GM19463 (cell line): ENCODE data around the gene ZNF474.
"Not testable (repeated sequence)": the region's sequence is repeated elsewhere in the genome, so short reads cannot be mapped to it uniquely, and the experiment has no call there.

Experiments
- ATAC-seq: cut with Tn5 transposase; IDR thresholded peaks from one replicate; pipeline ENCODE4 v1.9.1; 2021; ENCODE audit warnings: mild to moderate bottlenecking, moderate library complexity; ENCODE audit not compliant: unreplicated experiment

ZNF474 gene

DNA sequence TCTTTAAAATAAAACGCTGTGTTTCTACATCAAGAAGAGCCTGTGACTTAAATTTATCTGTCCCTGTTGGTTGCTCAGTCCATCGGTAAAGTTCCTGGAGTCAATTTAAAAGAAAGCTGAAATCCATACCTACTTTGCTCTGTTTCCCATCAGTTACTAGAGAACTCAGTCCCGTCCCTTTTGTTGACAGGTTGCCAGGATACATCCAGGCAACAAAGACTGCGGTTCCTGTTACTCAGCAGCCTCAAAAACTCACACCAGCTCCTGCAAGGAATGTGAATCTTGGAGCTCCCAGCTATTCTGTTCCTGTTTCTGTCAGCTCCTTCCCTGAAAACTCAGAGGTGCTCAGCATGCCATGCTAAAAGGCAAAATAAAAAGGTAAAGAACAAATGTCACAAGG, at the start of gene ZNF474:
TSS of gene ZNF474 (plus strand) at position 241 of the 400 bp plus-strand sequence. CDS start 22,445 bp downstream, outside the sequence.
- no peak for ATAC-seq

DNA sequence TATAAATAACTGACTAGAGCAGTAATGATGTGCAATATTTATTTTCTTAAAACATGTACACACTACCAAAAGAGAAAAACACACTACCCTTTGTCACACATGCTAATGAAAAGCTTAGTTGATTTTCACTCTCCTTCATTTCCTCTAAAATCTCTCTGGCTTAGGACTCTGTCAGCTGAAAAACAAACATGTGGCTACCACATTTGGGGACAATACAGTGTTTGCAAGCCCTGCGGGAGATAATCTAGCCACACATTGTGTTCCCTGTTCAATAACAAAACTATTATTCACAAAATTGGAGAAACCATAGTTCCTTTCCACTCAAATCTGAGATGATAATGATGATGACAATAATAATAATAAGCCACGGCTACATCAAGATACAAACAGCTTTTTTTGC, 47.8 kb upstream of the ZNF474 start:
- ATAC-seq = no peak

DNA sequence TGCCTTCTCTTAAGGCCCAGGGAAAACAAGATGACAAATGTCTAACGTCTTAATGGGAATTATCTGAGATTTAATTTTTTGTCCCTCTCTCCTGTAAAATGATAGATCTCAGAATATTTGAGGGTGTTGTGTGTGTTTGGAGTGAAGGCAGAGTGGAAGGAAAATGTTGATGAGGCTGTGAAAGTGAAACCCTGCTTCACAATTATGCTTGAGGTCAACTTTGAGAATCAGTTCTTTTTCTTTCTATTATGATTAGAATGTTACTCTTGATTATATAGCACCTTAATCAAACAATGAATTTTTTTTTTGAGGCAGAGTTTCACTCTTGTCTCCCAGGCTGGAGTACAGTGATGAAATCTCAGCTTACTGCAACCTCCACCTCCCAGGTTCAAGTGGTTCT, 45.8 kb upstream of the ZNF474 start:
- no peak for ATAC-seq

DNA sequence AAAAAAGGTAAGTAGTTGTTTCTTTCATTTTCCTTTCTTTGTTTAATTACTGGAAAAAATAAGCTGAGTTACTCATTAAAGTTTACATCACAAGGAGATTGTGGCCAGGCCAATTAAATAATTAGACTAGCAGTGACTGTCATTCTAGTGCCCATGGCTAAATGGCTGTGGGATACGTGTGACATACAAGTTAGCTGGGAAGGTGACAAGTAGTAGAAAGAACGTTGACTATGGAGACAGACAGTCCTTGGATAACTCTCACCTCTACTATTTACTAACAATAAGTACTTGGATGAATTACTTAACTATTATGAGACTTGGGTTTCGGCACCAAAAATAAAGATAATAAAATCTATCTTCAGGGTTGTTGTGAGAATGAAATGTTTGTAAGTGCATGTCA, 44.3 kb upstream of the ZNF474 start:
- ATAC-seq = no peak

DNA sequence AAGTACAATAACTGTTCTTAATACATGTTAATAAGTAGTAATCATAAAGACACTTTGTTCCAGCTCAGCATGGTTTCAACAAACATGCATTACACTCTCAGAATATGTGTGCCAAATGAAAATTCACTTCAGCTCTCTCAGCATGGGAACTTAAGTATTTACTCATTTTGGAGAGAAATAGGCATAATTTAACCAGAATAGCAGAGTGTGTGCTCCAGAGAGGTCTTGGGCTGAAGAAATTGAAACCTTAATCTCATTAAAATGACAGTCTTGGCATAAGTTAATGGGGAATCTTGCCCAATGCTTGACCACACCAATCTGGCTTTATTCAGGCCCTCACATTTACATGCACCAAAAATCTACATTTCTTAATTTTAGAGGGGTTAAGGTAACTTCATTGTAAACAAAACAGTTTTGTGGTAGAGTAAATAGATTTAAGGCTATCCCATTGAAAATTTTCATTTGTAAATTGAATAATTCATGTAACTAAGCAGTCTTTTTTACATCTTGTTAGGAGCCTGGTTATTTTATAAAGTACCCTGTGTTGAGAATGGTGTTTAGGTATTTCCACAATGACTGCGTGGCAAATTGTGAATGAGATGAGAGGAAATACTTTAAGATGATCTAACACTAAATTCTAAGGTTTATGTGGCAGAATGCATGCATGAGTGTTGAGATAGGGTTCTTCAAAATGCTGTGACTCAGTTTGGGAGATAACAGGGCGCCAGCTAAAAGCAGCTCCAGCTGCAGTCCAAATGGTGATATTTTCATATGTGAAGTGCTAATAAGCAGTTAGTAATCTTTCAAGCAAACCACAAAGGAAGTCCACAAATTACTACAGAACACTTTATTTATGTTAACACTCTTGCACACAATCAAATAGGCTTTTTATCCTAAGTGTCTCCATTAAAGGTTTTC, 40.0 kb upstream of the ZNF474 start:
- ATAC-seq = no peak

DNA sequence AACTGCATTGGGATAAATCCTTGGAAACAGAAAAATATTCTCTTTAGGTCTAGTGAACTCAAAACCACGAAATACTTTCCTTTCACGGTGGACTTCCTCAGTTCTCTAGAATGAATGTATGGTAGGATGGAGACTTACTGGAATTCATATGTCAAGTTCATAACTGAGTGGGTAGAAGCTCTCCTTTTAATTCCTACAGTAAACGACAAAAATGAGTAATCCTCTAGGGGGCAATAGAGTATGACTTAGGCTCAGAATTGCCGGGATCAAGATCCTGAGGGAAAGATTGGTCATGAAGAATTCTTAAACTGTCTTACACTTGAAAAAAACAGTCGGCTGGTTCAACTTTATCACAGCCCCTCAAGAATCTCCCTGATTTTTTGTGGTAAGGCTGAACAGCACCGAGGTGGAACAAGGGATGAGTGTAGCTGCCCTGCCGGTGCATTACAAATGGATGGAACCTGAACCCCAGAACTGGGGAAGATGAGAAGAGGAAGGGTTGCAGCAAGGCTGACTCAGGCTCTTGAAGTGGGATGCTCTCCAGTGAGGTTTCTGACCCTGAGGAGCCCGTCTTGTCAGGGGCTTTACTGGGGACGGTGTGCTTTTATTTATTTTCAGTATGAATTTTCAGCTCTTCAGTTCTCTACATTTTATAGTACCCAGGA, 37.3 kb upstream of the ZNF474 start:
- no peak for ATAC-seq

DNA sequence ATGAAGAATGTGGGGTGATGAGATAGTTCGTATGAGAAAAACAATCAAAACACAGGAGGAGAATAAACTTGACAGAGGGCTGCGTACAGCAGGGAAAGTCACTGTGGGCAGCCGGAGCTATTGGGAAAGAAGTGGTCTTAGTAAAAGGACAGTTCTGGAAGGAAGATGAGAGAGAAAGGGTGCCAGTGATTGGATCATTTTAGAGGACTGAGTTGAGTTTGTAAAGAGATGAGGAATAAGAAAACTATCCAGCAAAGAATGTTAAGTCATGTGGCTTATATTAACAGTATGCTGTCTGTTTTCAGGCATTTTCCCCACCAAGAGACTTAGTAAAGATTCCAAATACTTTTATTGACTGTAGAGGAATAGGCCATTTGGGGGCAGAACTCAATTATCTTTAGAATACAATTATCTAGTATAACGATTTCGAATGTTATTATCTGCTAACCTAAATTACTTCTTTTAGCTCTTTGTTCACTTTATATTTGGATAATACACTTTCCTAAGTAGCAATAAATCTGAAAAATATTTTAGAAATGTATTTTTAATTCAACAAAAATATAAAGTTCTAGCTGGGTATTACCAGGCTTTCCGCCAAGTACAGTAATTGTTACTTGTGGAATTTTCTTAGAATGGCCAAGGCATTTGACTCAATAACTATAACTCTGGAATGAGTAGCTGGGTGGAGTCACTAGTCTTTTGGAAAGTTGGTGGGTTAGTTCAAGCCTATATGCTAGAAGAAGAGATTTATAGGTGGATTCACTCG, 35.7 kb upstream of the ZNF474 start:
- no peak for ATAC-seq

DNA sequence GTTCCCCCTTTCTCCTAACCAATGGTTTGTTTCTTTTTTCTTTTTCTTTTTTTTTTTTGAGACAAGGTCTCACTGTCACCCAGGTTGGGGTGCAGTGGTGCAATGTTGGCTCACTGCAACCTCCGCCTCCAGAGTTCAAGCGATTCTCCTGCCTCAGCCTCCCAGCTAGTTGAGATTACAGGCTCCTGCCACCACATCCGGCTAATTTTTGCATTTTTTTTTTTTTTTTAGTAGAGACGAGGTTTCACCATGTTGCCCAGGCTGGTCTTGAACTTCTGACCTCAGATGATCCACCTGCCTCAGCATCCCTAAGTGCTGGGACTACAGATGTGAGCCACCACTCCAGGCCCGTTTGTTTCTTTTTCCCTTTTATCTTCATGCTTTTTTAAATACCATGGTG, 35.1 kb upstream of the ZNF474 start:
- not testable (repeated sequence) for ATAC-seq

DNA sequence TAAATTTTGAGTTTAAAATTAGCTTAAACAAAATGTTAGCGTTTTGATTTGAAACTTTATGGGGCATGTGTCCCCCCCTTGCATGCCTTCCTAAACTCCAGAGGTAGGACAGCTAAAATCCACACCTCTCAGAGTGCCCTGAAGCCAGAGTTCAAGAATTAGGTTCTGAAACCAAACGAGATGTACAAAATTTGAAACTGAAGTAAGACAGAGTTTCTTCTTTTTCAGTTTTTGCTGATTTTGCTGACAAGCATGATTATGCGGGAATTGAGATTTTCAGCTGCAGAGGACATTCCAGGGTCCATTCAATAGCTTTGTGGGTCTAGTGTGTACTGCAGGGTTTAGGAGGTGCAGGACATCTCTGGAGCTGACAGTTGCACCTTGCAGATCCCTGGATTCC, 34.2 kb upstream of the ZNF474 start:
- no peak for ATAC-seq

DNA sequence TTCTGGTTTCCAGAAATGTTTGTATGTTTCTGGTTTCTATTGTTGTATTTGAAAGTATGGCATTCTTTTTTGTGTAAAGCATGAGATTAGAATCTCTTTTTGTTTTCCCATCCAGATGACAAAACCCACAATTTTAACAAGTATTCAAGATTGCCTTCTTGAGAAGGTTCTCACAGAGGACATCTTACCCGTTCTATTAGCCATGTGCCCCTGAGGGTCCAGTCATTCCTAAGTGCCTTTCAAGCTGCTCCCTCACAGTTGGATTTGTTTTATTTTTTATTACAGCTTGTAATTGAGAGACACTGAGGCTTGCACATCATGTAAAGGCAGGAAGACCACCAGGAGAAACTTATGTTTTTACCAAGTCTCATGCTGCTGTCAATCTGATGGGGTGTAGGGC, 32.0 kb upstream of the ZNF474 start:
- no peak for ATAC-seq

DNA sequence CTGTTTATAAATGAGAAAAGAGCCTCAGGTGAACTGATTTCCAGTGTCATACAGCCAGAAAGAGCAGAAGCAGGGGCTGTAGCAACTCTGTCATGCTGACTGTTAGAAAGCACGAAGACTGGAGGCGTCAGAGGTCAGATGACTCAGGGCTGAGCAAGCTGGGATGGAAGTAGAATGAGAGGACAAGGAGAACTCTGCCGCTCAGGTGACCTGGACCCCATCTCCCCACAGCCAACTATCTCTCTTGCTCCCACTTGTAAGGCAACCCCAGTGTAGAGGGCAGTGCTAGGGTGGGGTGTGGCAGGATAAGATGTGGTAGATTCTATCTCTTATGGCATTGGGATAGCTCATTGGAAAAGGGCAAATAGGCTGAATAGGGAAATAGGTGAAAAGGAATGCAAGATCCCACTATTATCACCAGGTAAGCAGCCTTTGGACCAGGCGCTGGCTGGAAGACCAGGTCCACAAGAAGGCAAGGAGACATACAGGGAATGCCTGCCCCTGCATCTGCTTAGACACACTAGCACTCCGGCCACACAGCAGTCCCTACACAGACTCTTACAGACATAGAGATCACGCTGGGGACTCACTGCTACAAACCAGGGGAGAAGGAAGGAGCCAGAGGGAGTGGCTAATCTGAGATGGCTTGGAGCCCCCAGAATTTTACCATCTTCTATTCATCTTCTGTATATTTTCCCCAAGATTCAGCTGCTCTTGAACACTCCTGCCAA, 30.1 kb upstream of the ZNF474 start:
- ATAC-seq = no peak

DNA sequence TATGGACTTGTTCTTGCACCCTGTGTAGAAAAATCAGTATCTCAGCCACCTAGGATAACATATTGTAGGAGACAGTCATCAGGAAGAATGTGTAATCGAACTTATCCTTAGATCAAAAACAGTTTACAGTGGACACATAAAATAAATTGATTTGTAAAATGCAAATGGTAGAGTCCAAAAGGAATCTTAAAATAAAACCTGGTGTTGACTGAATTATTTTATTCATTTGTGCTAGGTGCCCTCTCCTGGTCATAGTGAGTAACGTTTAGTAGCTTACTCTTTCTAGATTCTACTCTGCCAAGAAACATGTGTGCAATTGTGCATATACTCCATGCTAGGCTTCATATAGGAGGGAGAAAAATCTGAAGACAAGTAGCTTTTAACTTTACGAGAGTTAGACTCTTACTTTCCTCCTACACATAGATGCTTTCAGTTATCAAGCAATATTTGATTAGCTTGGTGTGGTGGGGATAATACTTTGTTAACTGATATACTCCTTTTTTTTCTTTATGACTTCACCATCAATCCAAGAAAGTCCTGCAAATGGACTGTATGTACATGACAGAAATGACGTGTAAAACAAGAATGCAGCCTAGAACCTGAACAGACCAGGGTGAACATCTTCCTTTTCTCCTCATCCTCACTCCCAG, 27.6 kb upstream of the ZNF474 start:
- peak; percentile 65 for ATAC-seq

DNA sequence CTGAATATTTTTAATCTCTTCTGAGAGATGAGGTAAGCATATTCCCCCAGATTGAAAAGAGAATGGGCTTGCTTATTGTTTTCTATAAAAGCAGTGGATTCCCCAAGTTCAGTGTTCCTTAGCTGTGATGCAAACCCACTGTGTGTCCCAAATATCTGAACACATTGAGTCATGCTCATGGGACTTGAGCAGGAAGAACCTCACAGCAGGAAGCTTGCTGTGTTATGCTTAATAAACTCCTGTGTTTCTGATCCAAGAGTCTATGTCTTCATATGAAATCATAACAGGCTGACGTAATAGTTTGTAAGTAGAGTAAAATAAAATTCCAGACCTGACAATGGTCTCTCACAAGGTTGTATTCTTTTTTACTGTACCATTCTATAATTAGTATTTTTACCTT, 26.5 kb upstream of the ZNF474 start:
- no peak for ATAC-seq

DNA sequence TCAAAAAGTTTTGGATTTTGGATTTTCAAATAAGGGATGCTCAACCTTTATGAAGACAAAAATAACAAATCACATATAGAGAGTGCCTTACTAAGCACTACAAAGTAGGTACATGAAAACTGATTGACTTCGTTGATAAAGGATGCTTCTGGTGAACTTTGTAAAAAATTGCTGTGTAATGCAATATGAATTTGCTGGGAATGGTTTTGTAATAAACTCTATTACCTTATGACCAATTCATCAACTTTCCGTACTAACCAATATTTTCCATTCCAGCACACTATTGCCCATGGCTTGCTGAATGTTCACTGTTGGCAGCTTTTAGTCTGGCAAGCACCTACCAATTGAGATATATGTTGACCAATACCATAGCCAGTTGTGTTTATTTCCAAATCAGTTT, 23.4 kb upstream of the ZNF474 start:
- no peak for ATAC-seq

DNA sequence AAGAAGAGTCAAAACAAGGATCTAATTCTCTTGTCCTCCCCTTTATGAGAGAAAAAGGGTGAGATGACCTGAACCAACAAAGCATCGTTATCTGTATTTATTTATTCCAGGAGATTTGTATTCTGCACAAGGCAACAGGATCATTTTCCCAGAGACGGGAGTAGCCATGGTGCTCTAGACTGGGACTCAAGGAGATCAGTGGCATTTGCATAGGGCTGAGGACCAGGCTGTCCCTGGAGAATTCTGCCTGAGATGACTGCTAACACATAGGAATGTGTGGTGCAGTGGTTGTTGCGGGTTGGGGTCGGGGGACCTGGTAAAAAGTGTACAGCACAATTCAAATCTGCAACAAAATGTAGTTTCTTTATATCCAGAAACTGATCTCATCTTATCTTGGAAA, 22.3 kb upstream of the ZNF474 start:
- no peak for ATAC-seq

DNA sequence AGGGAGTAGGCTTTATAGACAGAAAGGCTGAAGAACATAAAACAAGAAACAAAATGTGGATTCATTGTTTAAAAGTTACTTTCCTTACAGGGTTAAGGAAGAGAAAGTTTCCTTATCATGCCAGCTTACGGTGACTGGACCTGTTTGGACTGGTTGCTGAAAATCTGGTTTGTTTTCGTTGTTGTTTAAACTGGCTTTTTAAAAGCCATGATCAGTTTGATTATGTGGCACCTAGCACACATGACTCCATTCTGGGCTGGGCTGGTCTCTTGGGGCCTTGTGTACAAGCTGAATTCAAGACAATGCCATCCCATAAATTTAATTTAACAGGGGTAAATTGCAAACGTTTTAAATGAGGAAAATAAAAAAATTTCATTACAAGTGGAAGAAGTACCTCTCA, 18.4 kb upstream of the ZNF474 start:
- ATAC-seq = no peak

DNA sequence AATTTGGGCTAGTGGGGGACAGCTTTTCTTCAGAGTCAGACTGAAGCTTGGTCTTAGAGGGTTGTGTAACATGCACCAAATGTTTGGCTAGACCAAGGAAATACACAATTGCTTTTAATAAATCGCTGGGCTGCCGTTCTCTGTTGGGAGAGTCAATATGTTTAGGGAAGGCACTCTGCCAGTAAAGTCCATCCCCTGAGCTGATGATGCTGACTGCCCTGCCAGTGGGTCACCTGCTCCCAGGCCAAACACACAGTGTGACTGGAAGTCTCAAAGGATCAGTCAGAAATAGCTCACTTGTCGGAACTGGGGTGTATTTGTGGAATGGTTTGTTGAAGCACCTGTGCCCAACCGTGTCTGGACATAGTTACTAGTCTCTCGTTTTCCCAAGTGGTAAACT, 17.9 kb upstream of the ZNF474 start:
- ATAC-seq = no peak

DNA sequence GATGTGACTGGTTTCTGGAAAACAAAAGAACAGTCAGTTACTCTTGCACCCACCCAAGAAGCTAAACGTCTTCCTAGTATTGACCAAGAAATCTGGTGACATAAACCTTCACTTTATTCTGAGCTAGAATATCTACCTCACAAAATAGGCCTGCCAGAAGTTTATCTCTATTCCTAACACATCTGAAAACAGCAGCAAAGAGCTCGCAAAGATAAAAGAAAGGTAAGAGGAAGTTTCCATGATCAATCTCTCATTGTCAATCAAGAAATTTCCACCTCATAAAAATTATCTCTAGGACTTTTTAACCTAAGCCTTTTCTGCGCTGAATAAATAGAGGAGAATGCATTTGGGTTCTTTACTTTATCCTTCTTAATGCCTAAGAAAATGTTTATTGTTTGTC, 17.3 kb upstream of the ZNF474 start:
- no peak for ATAC-seq

DNA sequence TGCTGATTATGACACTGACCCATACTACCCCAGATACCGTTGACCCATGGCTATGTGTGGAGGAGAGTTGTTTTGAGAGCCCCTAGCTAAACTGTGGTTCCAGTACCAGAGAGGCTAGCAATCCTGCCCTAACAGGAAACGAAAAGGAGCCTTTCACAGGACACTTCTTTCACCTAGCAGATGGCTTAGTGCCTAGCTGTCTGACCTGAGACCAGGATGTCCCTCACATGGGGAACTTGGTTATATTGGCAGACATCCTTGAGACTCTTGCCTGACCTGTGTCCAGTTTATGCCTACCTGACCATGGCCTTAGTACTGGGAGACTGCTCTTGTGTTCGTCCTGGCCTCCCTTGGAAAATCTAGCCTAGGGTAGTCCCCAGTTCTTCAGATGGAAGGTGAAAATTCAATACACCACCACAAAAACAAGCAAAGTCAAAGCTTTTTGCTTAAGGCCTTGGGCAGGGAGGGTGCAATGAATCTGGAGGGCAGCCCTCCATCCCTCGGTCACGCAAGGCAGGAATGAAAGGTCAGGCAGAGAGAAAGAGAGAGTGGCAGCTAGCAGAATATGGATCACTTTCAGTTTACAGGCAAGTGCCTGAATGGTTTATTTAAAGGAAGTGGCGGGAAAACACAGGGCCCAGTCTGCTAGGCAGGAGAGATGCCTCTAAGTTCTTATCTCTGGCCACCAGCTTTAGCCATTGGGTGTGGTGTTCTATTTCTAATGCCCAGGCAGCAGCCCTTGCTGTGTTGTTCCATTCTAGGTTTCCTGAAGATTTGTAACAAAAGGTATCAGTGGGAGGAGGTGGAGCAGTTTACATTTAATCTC, 16.4 kb upstream of the ZNF474 start:
- ATAC-seq = no peak

DNA sequence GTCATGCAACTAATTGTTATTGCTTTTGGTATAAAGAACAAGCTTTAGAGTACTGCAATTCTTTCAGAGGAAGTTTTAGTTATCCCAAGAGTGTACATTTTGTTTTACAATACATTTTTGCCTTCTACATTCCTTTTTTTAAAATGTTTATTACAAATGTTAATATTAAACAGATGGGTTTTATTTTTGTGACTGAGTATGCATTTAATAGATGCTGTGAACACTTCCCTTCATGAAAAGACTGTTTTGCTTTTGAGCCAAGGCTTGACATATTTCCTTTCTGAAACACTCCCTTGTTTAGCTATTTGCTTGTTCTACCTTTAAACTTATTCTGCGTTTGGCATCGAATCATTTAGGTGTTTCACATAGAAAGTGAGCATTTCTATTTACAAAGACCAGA, 14.8 kb upstream of the ZNF474 start:
- no peak for ATAC-seq
